ENCODE measurements around the gene PPP1R12B.

The PPP1R12B gene

DNA sequence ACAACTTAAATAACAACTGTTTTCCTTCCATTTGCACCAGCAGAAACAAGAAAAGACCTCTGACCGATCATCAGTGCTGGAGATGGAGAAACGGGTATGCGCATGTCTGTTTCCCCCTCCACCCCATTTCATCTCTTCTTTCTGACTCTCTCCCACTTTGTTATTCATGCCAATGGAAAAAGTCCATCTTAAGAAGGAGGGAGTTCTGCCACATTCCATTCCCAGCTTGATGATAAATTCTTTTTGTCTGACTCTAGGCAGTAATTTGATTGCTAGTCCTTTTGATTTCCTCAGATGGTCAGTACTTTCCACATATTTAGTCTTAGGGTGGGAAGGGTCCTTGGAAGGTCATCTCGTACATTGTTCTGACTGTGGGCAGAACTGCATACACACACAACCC is 219.2 kb downstream of the PPP1R12B start:
- WGBS, 2 experiments: 57 to 73% methylated on average over 4 of the region's 4 CpGs
- H3K4me3 ChIP-seq (ENCODE audit: insufficient read depth, low read depth, low read length): no peak overlapping the region
- H3K27ac ChIP-seq (ENCODE audit: insufficient read depth, low read depth, low read length, poor library complexity, severe bottlenecking): no peak overlapping the region
- no peaks in the 10 kb centered on the region for H3K36me3 ChIP-seq (ENCODE audit: control insufficient read depth, insufficient read depth, low read length)
- no peaks in the 10 kb centered on the region for H3K9me3 ChIP-seq (ENCODE audit: control insufficient read depth, low read length)
- peaks cover 11% of the 10 kb centered on the region for H3K4me1 ChIP-seq (ENCODE audit: control insufficient read depth, insufficient read depth, low read length)
- H3K27me3 ChIP-seq (ENCODE audit: control insufficient read depth, insufficient read depth, low read length, poor library complexity, severe bottlenecking): no peaks in the 10 kb centered on the region

DNA sequence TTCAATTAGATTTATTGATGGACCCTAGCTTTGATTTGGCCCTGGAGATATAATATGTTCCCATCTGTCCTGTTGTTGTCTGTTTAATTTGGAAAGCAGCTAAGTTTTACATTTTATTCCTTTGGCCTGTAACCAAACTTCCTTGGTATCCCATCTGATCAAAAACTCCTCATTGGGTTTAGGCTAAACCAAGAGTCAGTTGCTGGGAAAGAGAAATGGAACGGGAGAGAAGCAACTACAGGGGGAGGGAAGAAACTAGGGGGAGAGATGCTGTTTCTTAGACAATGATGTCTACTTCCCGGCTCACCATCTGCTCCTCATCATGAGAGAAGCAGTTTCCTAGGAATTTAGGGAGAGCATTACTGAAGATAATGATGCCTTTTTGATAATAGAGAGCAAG is 219.9 kb downstream of the PPP1R12B start:
- Histone ChIP-seq H3K4me3 (ENCODE audit: insufficient read depth, low read depth, low read length) (no peak overlapping the region), H3K27ac (ENCODE audit: insufficient read depth, low read depth, low read length, poor library complexity, severe bottlenecking) (no peak overlapping the region), H3K36me3 (ENCODE audit: control insufficient read depth, insufficient read depth, low read length) (no peaks in the 10 kb centered on the region), H3K4me1 (ENCODE audit: control insufficient read depth, insufficient read depth, low read length) (peaks cover 11% of the 10 kb centered on the region), H3K27me3 (ENCODE audit: control insufficient read depth, insufficient read depth, low read length, poor library complexity, severe bottlenecking) (no peaks in the 10 kb centered on the region), H3K9me3 (ENCODE audit: control insufficient read depth, low read length) (no peaks in the 10 kb centered on the region)
- WGBS, 2 experiments: 83 to 88% methylated on average over 2 of the region's 2 CpGs

GRCh38 chr1:202568826-202569225 is 220.3 kb downstream of the PPP1R12B start:
- no peaks in the 10 kb centered on the region for H3K9me3 ChIP-seq (ENCODE audit: control insufficient read depth, low read length)
- WGBS, 2 experiments: 97 to 98% methylated on average over 4 of the region's 4 CpGs
- no peaks in the 10 kb centered on the region for H3K36me3 ChIP-seq (ENCODE audit: control insufficient read depth, insufficient read depth, low read length)
- H3K27ac ChIP-seq (ENCODE audit: insufficient read depth, low read depth, low read length, poor library complexity, severe bottlenecking): no peak overlapping the region
- H3K4me3 ChIP-seq (ENCODE audit: insufficient read depth, low read depth, low read length): no peak overlapping the region
- H3K4me1 ChIP-seq (ENCODE audit: control insufficient read depth, insufficient read depth, low read length): peaks cover 11% of the 10 kb centered on the region
- H3K27me3 ChIP-seq (ENCODE audit: control insufficient read depth, insufficient read depth, low read length, poor library complexity, severe bottlenecking): no peaks in the 10 kb centered on the region

- Histone ChIP-seq H3K27ac (ENCODE audit: insufficient read depth, low read depth, low read length, poor library complexity, severe bottlenecking) (no peak overlapping the region), H3K36me3 (ENCODE audit: control insufficient read depth, insufficient read depth, low read length) (no peaks in the 10 kb centered on the region), H3K4me3 (ENCODE audit: insufficient read depth, low read depth, low read length) (no peak overlapping the region), H3K27me3 (ENCODE audit: control insufficient read depth, insufficient read depth, low read length, poor library complexity, severe bottlenecking) (no peaks in the 10 kb centered on the region), H3K4me1 (ENCODE audit: control insufficient read depth, insufficient read depth, low read length) (peaks cover 11% of the 10 kb centered on the region), H3K9me3 (ENCODE audit: control insufficient read depth, low read length) (no peaks in the 10 kb centered on the region)
These were observed 221.2 kb downstream of the PPP1R12B start for GRCh38 chr1:202569393-202570322.

- H3K9me3 ChIP-seq (ENCODE audit: control insufficient read depth, low read length): no peaks in the 10 kb centered on the region
- H3K36me3 ChIP-seq (ENCODE audit: control insufficient read depth, insufficient read depth, low read length): no peaks in the 10 kb centered on the region
- WGBS, 2 experiments: 43 to 44% methylated on average over 3 of the region's 3 CpGs
- peaks cover 17% of the 10 kb centered on the region for H3K4me1 ChIP-seq (ENCODE audit: control insufficient read depth, insufficient read depth, low read length)
- no peak overlapping the region for H3K4me3 ChIP-seq (ENCODE audit: insufficient read depth, low read depth, low read length)
- H3K27me3 ChIP-seq (ENCODE audit: control insufficient read depth, insufficient read depth, low read length, poor library complexity, severe bottlenecking): no peaks in the 10 kb centered on the region
- no peak overlapping the region for H3K27ac ChIP-seq (ENCODE audit: insufficient read depth, low read depth, low read length, poor library complexity, severe bottlenecking)
These were observed 223.3 kb downstream of the PPP1R12B start for GRCh38 chr1:202571719-202572339.

DNA sequence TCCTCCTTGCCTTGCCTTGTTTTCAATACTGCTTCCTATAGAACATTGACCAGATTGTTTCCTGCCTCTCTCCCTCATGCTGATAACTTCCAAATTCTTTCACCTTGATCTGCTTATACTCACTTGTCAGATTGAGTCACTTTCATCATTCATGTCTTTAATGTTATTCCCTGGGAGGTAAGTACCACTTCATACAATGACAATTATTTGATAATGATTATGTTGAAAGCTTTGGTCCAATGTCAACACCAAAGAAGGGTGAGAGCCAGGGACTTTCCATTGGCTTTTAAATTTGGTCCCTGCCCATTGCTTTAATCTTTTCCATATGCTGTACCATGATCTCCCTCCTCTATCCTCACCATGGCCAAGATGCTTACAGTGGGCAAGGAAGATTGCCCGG is 224.4 kb downstream of the PPP1R12B start:
- 93 to 96% methylated on average over 1 of the region's 1 CpG for WGBS, 2 experiments
- Histone ChIP-seq H3K4me1 (ENCODE audit: control insufficient read depth, insufficient read depth, low read length) (peaks cover 19% of the 10 kb centered on the region), H3K4me3 (ENCODE audit: insufficient read depth, low read depth, low read length) (no peak overlapping the region), H3K27me3 (ENCODE audit: control insufficient read depth, insufficient read depth, low read length, poor library complexity, severe bottlenecking) (no peaks in the 10 kb centered on the region), H3K27ac (ENCODE audit: insufficient read depth, low read depth, low read length, poor library complexity, severe bottlenecking) (no peak overlapping the region), H3K9me3 (ENCODE audit: control insufficient read depth, low read length) (no peaks in the 10 kb centered on the region), H3K36me3 (ENCODE audit: control insufficient read depth, insufficient read depth, low read length) (no peaks in the 10 kb centered on the region)

GRCh38 chr1:202575918-202576653 is 227.6 kb downstream of the PPP1R12B start:
- Histone ChIP-seq H3K27me3 (ENCODE audit: control insufficient read depth, insufficient read depth, low read length, poor library complexity, severe bottlenecking) (no peaks in the 10 kb centered on the region), H3K27ac (ENCODE audit: insufficient read depth, low read depth, low read length, poor library complexity, severe bottlenecking) (no peak overlapping the region), H3K4me3 (ENCODE audit: insufficient read depth, low read depth, low read length) (no peak overlapping the region), H3K4me1 (ENCODE audit: control insufficient read depth, insufficient read depth, low read length) (peaks cover 25% of the 10 kb centered on the region), H3K36me3 (ENCODE audit: control insufficient read depth, insufficient read depth, low read length) (no peaks in the 10 kb centered on the region), H3K9me3 (ENCODE audit: control insufficient read depth, low read length) (no peaks in the 10 kb centered on the region)
- WGBS, 2 experiments: 69 to 70% methylated on average over 2 of the region's 2 CpGs

DNA sequence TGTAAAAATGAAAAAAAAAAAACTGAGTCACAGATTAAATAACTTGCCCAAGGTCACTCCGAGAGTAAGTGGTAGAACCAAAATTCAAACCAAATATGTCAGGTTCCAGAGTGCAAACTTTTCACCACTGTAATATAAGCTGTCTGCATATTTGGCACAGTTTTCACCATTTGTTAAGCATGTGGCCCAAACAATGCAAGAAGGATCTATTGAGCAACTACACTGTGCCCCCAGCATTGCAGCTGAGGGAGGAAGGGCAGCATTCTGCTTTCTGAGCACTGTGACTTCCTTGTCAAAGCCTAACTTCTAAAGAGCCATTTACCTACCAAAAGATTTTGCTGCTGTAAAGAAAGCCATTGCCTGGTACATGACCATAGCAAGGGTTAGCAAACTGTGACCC is 228.3 kb downstream of the PPP1R12B start:
- H3K36me3 ChIP-seq (ENCODE audit: control insufficient read depth, insufficient read depth, low read length): no peaks in the 10 kb centered on the region
- no peak overlapping the region for H3K4me3 ChIP-seq (ENCODE audit: insufficient read depth, low read depth, low read length)
- peaks cover 25% of the 10 kb centered on the region for H3K4me1 ChIP-seq (ENCODE audit: control insufficient read depth, insufficient read depth, low read length)

GRCh38 chr1:202577381-202577780 is 228.9 kb downstream of the PPP1R12B start:
- WGBS, 2 experiments: 50 to 64% methylated on average over 2 of the region's 2 CpGs
- H3K27me3 ChIP-seq (ENCODE audit: control insufficient read depth, insufficient read depth, low read length, poor library complexity, severe bottlenecking): no peaks in the 10 kb centered on the region
- H3K27ac ChIP-seq (ENCODE audit: insufficient read depth, low read depth, low read length, poor library complexity, severe bottlenecking): peak overlapping the region; percentile 61
- no peak overlapping the region for H3K4me3 ChIP-seq (ENCODE audit: insufficient read depth, low read depth, low read length)
- H3K36me3 ChIP-seq (ENCODE audit: control insufficient read depth, insufficient read depth, low read length): no peaks in the 10 kb centered on the region
- peaks cover 25% of the 10 kb centered on the region for H3K4me1 ChIP-seq (ENCODE audit: control insufficient read depth, insufficient read depth, low read length)
- H3K9me3 ChIP-seq (ENCODE audit: control insufficient read depth, low read length): no peaks in the 10 kb centered on the region

More for the DNA sequence above, 228.3 kb downstream of the PPP1R12B start:
- H3K27me3 ChIP-seq (ENCODE audit: control insufficient read depth, insufficient read depth, low read length, poor library complexity, severe bottlenecking): no peaks in the 10 kb centered on the region
- WGBS, 2 experiments: 93 to 100% methylated on average over 1 of the region's 1 CpG
- H3K27ac ChIP-seq (ENCODE audit: insufficient read depth, low read depth, low read length, poor library complexity, severe bottlenecking): no peak overlapping the region
- no peaks in the 10 kb centered on the region for H3K9me3 ChIP-seq (ENCODE audit: control insufficient read depth, low read length)

DNA sequence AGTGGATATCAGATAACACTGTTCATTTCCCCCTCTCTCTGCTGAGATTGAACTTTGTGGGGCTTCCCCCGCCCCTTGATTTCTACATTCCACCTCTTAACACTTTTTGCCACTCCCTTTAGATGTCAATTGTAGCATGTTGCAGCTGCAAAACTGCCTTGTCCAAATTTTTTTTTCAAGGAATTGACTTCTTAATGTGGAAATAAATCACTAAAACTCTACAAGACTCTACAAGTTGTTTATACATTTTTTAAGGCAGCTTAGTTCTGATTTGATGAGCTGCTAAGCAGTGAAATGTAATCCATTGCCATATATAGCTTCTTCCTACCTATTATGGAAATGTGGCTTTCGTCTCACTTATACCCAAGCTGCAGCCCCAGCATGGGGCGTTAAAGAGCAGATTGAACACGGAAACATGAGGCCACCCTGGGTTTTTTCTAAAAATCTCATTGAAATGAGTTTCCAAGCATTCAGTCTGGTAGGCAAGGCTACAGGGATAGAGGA is 229.6 kb downstream of the PPP1R12B start:
- Histone ChIP-seq H3K36me3 (ENCODE audit: control insufficient read depth, insufficient read depth, low read length) (no peaks in the 10 kb centered on the region), H3K4me3 (ENCODE audit: insufficient read depth, low read depth, low read length) (no peak overlapping the region), H3K4me1 (ENCODE audit: control insufficient read depth, insufficient read depth, low read length) (peaks cover 25% of the 10 kb centered on the region), H3K27me3 (ENCODE audit: control insufficient read depth, insufficient read depth, low read length, poor library complexity, severe bottlenecking) (no peaks in the 10 kb centered on the region), H3K9me3 (ENCODE audit: control insufficient read depth, low read length) (no peaks in the 10 kb centered on the region), H3K27ac (ENCODE audit: insufficient read depth, low read depth, low read length, poor library complexity, severe bottlenecking) (peak overlapping the region; percentile 47)
- WGBS, 2 experiments: 16 to 17% methylated on average over 4 of the region's 4 CpGs

Data from ectodermal cell (in vitro differentiated cells).